ENCODE measurements around the gene MAN1C1.

GRCh38 chr1:25666460-25666859, 49.9 kb downstream of the MAN1C1 start:
- TF ChIP-seq POLR2A (IDR thresholded peaks at IDR 0.05; ENCODE audit: low read depth, low read length) (no peak), POLR2AphosphoS5 (IDR thresholded peaks at IDR 0.05; ENCODE audit: low read depth, low read length) (no peak), SPI1 (IDR thresholded peaks at IDR 0.05; ENCODE audit: low read depth, low read length) (no peak)

All from GM12891 (cell line).